Breast epithelium (tissue), 4 donors: ENCODE data around the gene STXBP2. TPM values are rescaled to one million over a fixed set of nuclear protein-coding genes. Genes with fewer than 3 reads are reported as not detected.

Experiments used
- DNase-seq, 2 donors: peaks; one replicate each; pipeline ENCODE4 v3.0.0-alpha.2; 2019; ENCODE audit warnings: low spot score in 2 of 2
- H3K27ac ChIP-seq, 2 donors: fragments of 200-600 bp; sonication (generic) in 1 of 2; one replicate each; pipeline ENCODE4 v1.5.1; 2016 to 2019; ENCODE audit warnings: mild to moderate bottlenecking in 1 of 2
- H3K27me3 ChIP-seq, 2 donors: fragments of 200-600 bp; sonication (generic) in 1 of 2; one replicate each; pipeline versions ENCODE4 v1.5.1 to v1.6.0; 2017 to 2019; ENCODE audit warnings: control low read depth in 1 of 2, mild to moderate bottlenecking in 1 of 2
- H3K36me3 ChIP-seq: fragments of 200-600 bp; one replicate; pipeline ENCODE4 v1.5.1; 2019
- H3K4me1 ChIP-seq, 2 donors: fragments of 200-600 bp; sonication (generic); one replicate each; pipeline ENCODE4 v1.5.1; 2016 to 2019; ENCODE audit warnings: control low read depth in 1 of 2
- H3K4me3 ChIP-seq, 3 donors: fragments of 200-600 bp; sonication (generic); 1 replicate in 2 of 3; 2 replicates in 1 of 3; pipeline ENCODE4 v1.5.1; 2016 to 2019; ENCODE audit warnings: mild to moderate bottlenecking in 3 of 3, moderate library complexity in 2 of 3
- H3K9me3 ChIP-seq, 2 donors: fragments of 200-600 bp; sonication (generic) in 1 of 2; one replicate each; pipeline ENCODE4 v1.5.1; 2016 to 2019; ENCODE audit warnings: control low read depth in 1 of 2
- POLR2A ChIP-seq: fragments of 450-650 bp; IDR thresholded peaks from one replicate; pipeline ENCODE4 v1.6.1; 2016; ENCODE audit warnings: antibody characterized with exemption, mild to moderate bottlenecking, moderate library complexity
- POLR2AphosphoS5 ChIP-seq, 3 donors: sonication (generic); formaldehyde crosslinking; IDR thresholded peaks; one replicate each; pipeline ENCODE4 v1.6.1; 2017; ENCODE audit warnings: antibody characterized with exemption in 3 of 3
- intact Hi-C: fragments of 100-400 bp; cut with DNase I; formaldehyde crosslinking; loops from one replicate; pipeline ENCODE4 v1.15.1; 2023; ENCODE audit warnings: low total_unique reads
- total RNA-seq, 3 donors: library from RNA; depleted of rRNA; stranded (reverse); fragments of >200 nt; gene quantifications; one replicate each; pipeline ENCODE4 v1.1.0, GENCODE V29; 2016
- TF ChIP-seq, protein P1 (sequence below), 3 donors: fragments of 450-650 bp; IDR thresholded peaks; one replicate each; pipeline ENCODE4 v1.5.1; 2016 to 2017; ENCODE audit warnings: antibody characterized with exemption in 3 of 3, mild to moderate bottlenecking in 3 of 3, moderate library complexity in 3 of 3

The STXBP2 gene
- 10 to 100 TPM; 15.4 to 55.3 (median 37.0) TPM for total RNA-seq

- Histone ChIP-seq H3K27me3 (no peaks in the 10 kb centered on the region), H3K4me3 (peak within 1 kb of the TSS; percentile 46 to 74 (median 61)), H3K9me3 (no peaks in the 10 kb centered on the region), H3K27ac (peak within 1 kb of the TSS; percentile 88 to 92), H3K36me3 (no peaks in the 10 kb centered on the region), H3K4me1 (no peaks in the 10 kb centered on the region)
- TF ChIP-seq POLR2AphosphoS5 (IDR thresholded peaks at IDR 0.05) (peak in 2 of 3 donors; percentile 11 to 91), POLR2A (peak; percentile 37)
- TF ChIP-seq, protein P1, sequence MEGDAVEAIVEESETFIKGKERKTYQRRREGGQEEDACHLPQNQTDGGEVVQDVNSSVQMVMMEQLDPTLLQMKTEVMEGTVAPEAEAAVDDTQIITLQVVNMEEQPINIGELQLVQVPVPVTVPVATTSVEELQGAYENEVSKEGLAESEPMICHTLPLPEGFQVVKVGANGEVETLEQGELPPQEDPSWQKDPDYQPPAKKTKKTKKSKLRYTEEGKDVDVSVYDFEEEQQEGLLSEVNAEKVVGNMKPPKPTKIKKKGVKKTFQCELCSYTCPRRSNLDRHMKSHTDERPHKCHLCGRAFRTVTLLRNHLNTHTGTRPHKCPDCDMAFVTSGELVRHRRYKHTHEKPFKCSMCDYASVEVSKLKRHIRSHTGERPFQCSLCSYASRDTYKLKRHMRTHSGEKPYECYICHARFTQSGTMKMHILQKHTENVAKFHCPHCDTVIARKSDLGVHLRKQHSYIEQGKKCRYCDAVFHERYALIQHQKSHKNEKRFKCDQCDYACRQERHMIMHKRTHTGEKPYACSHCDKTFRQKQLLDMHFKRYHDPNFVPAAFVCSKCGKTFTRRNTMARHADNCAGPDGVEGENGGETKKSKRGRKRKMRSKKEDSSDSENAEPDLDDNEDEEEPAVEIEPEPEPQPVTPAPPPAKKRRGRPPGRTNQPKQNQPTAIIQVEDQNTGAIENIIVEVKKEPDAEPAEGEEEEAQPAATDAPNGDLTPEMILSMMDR (IDR thresholded peaks at IDR 0.05) = peak; percentile 38 to 67 (median 41)
- peak; percentile 80 to 87 for DNase-seq
- intact Hi-C loops = no loop called here
Measured at GRCh38 chr19:7636691-7637373, at the start of gene STXBP2. Gene STXBP2 (plus strand): TSS chr19:7637110. CDS start chr19:7637150, 40 bp downstream.

- H3K4me3 ChIP-seq = no peak overlapping the region
- DNase-seq = no peak
- H3K36me3 ChIP-seq = no peaks in the 10 kb centered on the region
- TF ChIP-seq, protein P1 (IDR thresholded peaks at IDR 0.05) = no peak
- no peak for TF ChIP-seq POLR2AphosphoS5 (IDR thresholded peaks at IDR 0.05)
- TF ChIP-seq POLR2A = no peak
- H3K4me1 ChIP-seq = no peaks in the 10 kb centered on the region
- peak overlapping the region; percentile 38 to 55 for H3K27ac ChIP-seq
- H3K9me3 ChIP-seq = no peaks in the 10 kb centered on the region
- no peaks in the 10 kb centered on the region for H3K27me3 ChIP-seq
- intact Hi-C loops = loop anchor here (1.0 kb wide), 1 partner anchor 32 kb away; no protein-coding TSS in a partner anchor
Measured at GRCh38 chr19:7589822-7590221, 47.1 kb upstream of the STXBP2 start.

- Histone ChIP-seq H3K27ac (peak overlapping the region; percentile 38 to 55), H3K9me3 (no peaks in the 10 kb centered on the region), H3K36me3 (no peaks in the 10 kb centered on the region), H3K4me1 (no peaks in the 10 kb centered on the region), H3K4me3 (no peak overlapping the region), H3K27me3 (no peaks in the 10 kb centered on the region)
- peak; percentile 47 to 84 for DNase-seq
- intact Hi-C loops = loop anchor here (1.0 kb wide), 1 partner anchor 32 kb away; no protein-coding TSS in a partner anchor
- TF ChIP-seq, protein P1 (IDR thresholded peaks at IDR 0.05) = no peak
- TF ChIP-seq POLR2AphosphoS5 (IDR thresholded peaks at IDR 0.05) (no peak), POLR2A (no peak)
Measured at GRCh38 chr19:7590256-7590655, 46.7 kb upstream of the STXBP2 start.

GRCh38 chr19:7595466-7596133 is 41.3 kb upstream of the STXBP2 start, which contains the start of gene CAMSAP3:
Gene CAMSAP3 (plus strand): TSS chr19:7595863. CDS start chr19:7596003, 140 bp downstream.
- TF ChIP-seq, protein P1 (IDR thresholded peaks at IDR 0.05) = no peak
- Histone ChIP-seq H3K4me3 (peak within 1 kb of the TSS in 2 of 3 donors; percentile 64 to 75), H3K27ac (peak within 1 kb of the TSS; percentile 54 to 71), H3K4me1 (no peaks in the 10 kb centered on the region), H3K9me3 (no peaks in the 10 kb centered on the region), H3K36me3 (no peaks in the 10 kb centered on the region), H3K27me3 (peaks cover 0 to 9% of the 10 kb centered on the region in 2 donors)
- intact Hi-C loops = no loop called here
- no peak for DNase-seq
